Ovary (tissue), 3 donors: ENCODE results near the gene TOR1AIP2.
A peak's percentile ranks its signal among the peaks of the same experiment; 100 is the strongest.

ENCODE experiments used
- CTCF ChIP-seq, 3 donors: fragments of 450-650 bp in 2 of 3; fragments of 200-600 bp in 1 of 3; IDR thresholded peaks; one replicate each; pipeline versions ENCODE4 v1.5.1 to v1.8.0; 2016 to 2022; ENCODE audit warnings: antibody characterized with exemption in 3 of 3, mild to moderate bottlenecking in 1 of 3
- EP300 ChIP-seq: sonication (generic); formaldehyde crosslinking; IDR thresholded peaks from one replicate; pipeline ENCODE4 v1.6.1; 2017; ENCODE audit warnings: antibody characterized with exemption
- POLR2A ChIP-seq: fragments of 450-650 bp; IDR thresholded peaks from one replicate; pipeline ENCODE4 v1.6.1; 2017; ENCODE audit warnings: antibody characterized with exemption, mild to moderate bottlenecking, moderate library complexity
- donor health status: DM: no; HTN: no; CAD: no.

DNA sequence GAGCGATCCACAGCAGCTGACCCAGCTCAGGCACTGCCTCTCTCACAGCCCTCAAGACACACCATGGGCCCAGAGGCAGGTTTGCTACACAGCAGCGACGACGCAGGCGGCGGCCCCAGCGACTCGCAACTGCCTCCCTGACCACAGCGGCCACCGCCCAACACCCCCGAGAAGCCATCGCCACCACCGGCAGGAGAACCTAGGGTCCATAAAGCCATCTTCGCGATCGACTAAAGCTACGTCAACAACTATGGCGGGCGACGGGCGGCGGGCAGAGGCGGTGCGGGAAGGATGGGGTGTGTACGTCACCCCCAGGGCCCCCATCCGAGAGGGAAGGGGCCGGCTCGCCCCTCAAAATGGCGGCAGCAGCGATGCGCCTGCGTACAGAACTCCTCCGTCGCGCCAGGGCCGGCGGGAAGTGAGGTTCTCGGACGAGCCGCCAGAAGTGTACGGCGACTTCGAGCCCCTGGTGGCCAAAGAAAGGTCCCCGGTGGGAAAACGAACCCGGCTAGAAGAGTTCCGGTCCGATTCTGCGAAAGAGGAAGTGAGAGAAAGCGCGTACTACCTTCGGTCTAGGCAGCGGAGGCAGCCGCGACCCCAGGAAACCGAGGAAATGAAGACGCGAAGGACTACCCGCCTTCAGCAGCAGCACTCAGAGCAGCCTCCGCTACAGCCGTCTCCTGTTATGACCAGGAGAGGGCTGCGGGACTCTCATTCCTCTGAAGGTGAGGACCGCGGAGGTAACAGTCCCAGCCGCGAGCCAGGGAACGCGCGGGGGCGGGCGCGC lies 4.8 kb upstream of the TOR1AIP2 start, which contains the start of gene TOR1AIP1:
- TF ChIP-seq CTCF (IDR thresholded peaks at IDR 0.05) = peak; percentile 6 to 84 (median 81)
- peak; percentile 99 for TF ChIP-seq POLR2A
- no peak for TF ChIP-seq EP300
